GM12864 (cell line): Measurements from ENCODE around the gene REV3L.
A peak's percentile ranks its signal among the peaks of the same experiment; 100 is the strongest.

ENCODE experiments used
- DNase-seq: peaks from one replicate; pipeline ENCODE4 v3.0.0-alpha.2; 2011; ENCODE audit warnings: low read depth
- H3K4me3 ChIP-seq: 2 replicates; pipeline ENCODE4 v1.5.1; 2011; ENCODE audit warnings: mild to moderate bottlenecking, low read depth, low read length, control low read depth
- CTCF ChIP-seq: IDR thresholded peaks from 2 replicates; pipeline ENCODE4 v1.5.1; 2011; ENCODE audit warnings: low read depth, mild to moderate bottlenecking, moderate library complexity, low read length, control low read depth, inconsistent platforms; ENCODE audit errors: missing control alignments

The REV3L gene

GRCh38 chr6:111379302-111379701 lies 103.7 kb downstream of the REV3L start:
- H3K4me3 ChIP-seq = no peak overlapping the region
- no peak for TF ChIP-seq CTCF

GRCh38 chr6:111377558-111378120 lies 105.4 kb downstream of the REV3L start:
- TF ChIP-seq CTCF = no peak
- H3K4me3 ChIP-seq = no peak overlapping the region
- no peak for DNase-seq

More at GRCh38 chr6:111379302-111379701, 103.7 kb downstream of the REV3L start:
- DNase-seq = no peak

GRCh38 chr6:111367393-111368088 lies 115.5 kb downstream of the REV3L start:
- DNase-seq = peak; percentile 7
- TF ChIP-seq CTCF = no peak
- H3K4me3 ChIP-seq = no peak overlapping the region

GRCh38 chr6:111361648-111362047 lies 121.4 kb downstream of the REV3L start:
- TF ChIP-seq CTCF = peak; percentile 38
- no peak for DNase-seq
- no peak overlapping the region for H3K4me3 ChIP-seq

- TF ChIP-seq CTCF = no peak
- no peak overlapping the region for H3K4me3 ChIP-seq
- no peak for DNase-seq
These were observed 124.6 kb downstream of the REV3L start for GRCh38 chr6:111358454-111358853.

- TF ChIP-seq CTCF = no peak
- DNase-seq = no peak
- H3K4me3 ChIP-seq = no peak overlapping the region
These were observed 125.3 kb downstream of the REV3L start for GRCh38 chr6:111357705-111358104.

- no peak for TF ChIP-seq CTCF
- no peak for DNase-seq
- no peak overlapping the region for H3K4me3 ChIP-seq
These were observed 126.5 kb downstream of the REV3L start for GRCh38 chr6:111356551-111356950.
